Lower leg skin (tissue), 3 donors: ENCODE results near the gene DPH2.

Experiments
- POLR2A ChIP-seq, 2 donors: fragments of 450-650 bp; IDR thresholded peaks; one replicate each; pipeline ENCODE4 v1.6.1; 2016 to 2017; ENCODE audit warnings: antibody characterized with exemption in 2 of 2, mild to moderate bottlenecking in 1 of 2, moderate library complexity in 1 of 2
- TF ChIP-seq, protein P1 (sequence below), 3 donors: fragments of 450-650 bp; IDR thresholded peaks; one replicate each; pipeline ENCODE4 v1.5.1; 2016; ENCODE audit warnings: antibody characterized with exemption in 3 of 3, mild to moderate bottlenecking in 3 of 3, moderate library complexity in 2 of 3

DNA sequence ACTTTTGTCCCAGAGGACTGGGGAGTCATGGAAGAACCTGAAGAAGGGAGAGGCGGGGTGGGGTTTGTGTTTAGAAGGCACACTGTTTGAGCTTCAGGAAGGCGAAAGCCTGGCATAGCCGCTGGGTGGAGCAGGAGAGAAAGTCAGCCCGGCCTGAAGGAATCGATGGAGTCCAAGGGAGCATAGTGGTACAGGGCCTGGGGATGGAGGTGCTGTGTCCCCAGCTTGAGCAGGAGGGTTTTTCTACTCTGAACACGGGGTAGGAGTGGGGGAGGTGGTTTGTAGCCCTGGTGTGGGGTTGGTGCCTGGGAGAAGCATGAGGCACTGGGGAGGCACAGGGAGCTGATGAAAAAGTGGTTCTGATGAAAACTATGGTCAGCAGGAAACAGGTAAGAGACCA lies 16.9 kb downstream of the DPH2 start:
- no peak for TF ChIP-seq POLR2A (IDR thresholded peaks at IDR 0.05)
- TF ChIP-seq, protein P1, sequence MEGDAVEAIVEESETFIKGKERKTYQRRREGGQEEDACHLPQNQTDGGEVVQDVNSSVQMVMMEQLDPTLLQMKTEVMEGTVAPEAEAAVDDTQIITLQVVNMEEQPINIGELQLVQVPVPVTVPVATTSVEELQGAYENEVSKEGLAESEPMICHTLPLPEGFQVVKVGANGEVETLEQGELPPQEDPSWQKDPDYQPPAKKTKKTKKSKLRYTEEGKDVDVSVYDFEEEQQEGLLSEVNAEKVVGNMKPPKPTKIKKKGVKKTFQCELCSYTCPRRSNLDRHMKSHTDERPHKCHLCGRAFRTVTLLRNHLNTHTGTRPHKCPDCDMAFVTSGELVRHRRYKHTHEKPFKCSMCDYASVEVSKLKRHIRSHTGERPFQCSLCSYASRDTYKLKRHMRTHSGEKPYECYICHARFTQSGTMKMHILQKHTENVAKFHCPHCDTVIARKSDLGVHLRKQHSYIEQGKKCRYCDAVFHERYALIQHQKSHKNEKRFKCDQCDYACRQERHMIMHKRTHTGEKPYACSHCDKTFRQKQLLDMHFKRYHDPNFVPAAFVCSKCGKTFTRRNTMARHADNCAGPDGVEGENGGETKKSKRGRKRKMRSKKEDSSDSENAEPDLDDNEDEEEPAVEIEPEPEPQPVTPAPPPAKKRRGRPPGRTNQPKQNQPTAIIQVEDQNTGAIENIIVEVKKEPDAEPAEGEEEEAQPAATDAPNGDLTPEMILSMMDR (IDR thresholded peaks at IDR 0.05), result no peak
